GM10248 (cell line): ENCODE measurements around the gene WWP2.
"Not testable (repeated sequence)": the region's sequence is repeated elsewhere in the genome, so short reads cannot be mapped to it uniquely, and the experiment has no call there.

ENCODE experiments used
- CTCF ChIA-PET: fragments of 300-600 bp; sonication (Branson Sonifier 250); formaldehyde crosslinking; extraction: SDS; loops from one replicate; lab custom pipeline; 2021; ENCODE audit warnings: antibody characterized with exemption; lab: Yijun Ruan, JAX
- POLR2A ChIA-PET: fragments of 350-650 bp; sonication (Branson Sonifier 250); formaldehyde crosslinking; extraction: SDS; loops from one replicate; lab custom pipeline; 2020; ENCODE audit warnings: antibody characterized with exemption; lab: Yijun Ruan, JAX
- DNase-seq: peaks from one replicate; pipeline ENCODE4 v3.0.0; 2012; ENCODE audit errors: extremely low spot score
- TF ChIP-seq, protein P1 (sequence below): IDR thresholded peaks from 2 replicates; pipeline ENCODE4 v1.5.1; 2012; ENCODE audit warnings: mild to moderate bottlenecking, low read depth; ENCODE audit errors: extremely low read depth, missing control alignments, control extremely low read depth

The WWP2 gene

GRCh38 chr16:69781118-69781517, 19.0 kb downstream of the WWP2 start:
- no peak for DNase-seq
- ChIA-PET POLR2A (no interaction called here), CTCF (no interaction called here)
- TF ChIP-seq, protein P1, sequence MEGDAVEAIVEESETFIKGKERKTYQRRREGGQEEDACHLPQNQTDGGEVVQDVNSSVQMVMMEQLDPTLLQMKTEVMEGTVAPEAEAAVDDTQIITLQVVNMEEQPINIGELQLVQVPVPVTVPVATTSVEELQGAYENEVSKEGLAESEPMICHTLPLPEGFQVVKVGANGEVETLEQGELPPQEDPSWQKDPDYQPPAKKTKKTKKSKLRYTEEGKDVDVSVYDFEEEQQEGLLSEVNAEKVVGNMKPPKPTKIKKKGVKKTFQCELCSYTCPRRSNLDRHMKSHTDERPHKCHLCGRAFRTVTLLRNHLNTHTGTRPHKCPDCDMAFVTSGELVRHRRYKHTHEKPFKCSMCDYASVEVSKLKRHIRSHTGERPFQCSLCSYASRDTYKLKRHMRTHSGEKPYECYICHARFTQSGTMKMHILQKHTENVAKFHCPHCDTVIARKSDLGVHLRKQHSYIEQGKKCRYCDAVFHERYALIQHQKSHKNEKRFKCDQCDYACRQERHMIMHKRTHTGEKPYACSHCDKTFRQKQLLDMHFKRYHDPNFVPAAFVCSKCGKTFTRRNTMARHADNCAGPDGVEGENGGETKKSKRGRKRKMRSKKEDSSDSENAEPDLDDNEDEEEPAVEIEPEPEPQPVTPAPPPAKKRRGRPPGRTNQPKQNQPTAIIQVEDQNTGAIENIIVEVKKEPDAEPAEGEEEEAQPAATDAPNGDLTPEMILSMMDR = no peak

DNA sequence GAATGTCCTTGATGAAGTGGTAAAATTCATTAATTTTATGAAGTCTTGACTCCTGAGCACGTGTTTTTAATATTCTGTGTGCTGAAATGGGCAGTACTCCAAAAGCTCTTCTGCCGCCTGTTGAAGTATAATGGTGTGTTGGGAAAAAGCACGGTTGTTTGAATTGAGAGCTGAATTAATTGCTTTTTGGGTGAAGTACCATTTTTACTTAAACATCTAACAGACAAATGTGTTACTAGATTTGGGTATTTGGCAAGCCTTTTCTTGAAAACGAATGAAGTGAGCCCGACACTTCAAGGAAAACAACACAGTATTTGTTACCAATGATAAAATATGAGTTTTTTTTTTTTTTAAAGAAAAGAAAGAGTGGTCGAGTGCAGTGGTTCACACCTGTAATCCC, 22.5 kb downstream of the WWP2 start:
- DNase-seq = no peak
- CTCF ChIA-PET = interaction anchor here (1.2 to 1.7 kb wide), 2 partner anchors 13 kb away, joined by 3 to 5 read pairs; no protein-coding TSS in a partner anchor
- TF ChIP-seq, protein P1 = no peak
- POLR2A ChIA-PET = no interaction called here

GRCh38 chr16:69787883-69788282, 25.8 kb downstream of the WWP2 start:
- ChIA-PET CTCF (interaction anchor here (0.8 to 2.4 kb wide), 3 partner anchors 8 to 142 kb away, joined by 3 to 18 read pairs (median 7); no protein-coding TSS in a partner anchor), POLR2A (no interaction called here)
- DNase-seq = no peak
- TF ChIP-seq, protein P1 = no peak

DNA sequence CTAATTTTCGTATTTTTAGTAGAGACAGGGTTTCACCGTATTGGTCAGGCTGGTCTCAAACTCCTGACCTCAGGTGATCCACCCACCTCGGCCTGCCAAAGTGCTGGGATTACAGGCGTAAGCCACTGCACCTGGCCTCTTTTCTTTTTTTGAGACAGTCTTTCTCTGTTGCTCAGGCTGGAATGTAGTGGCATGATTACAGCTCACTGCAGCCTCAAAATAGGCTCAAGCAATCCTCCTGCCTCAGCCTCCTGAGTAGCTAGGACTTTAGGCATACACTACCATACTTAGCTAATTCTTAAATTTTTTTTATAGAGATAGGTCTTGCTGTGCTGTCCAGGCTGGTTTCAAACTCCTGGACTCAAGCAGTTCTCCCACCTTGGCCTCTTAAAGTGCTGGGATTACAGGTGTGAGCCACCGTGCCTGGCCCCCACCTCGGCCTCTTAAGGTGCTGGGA, 29.3 kb downstream of the WWP2 start:
- CTCF ChIA-PET = interaction anchor here (1.5 to 1.9 kb wide), 2 partner anchors 13 to 139 kb away, joined by 3 to 8 read pairs; no protein-coding TSS in a partner anchor
- not testable (repeated sequence) for DNase-seq

GRCh38 chr16:69793526-69793925, 31.4 kb downstream of the WWP2 start:
- TF ChIP-seq, protein P1 = no peak
- ChIA-PET POLR2A (no interaction called here), CTCF (interaction anchor here (0.7 to 8.0 kb wide), 5 partner anchors 11 to 137 kb away, joined by 3 to 98 read pairs (median 4); no protein-coding TSS in a partner anchor)
- DNase-seq = no peak

More for the DNA sequence above, 29.3 kb downstream of the WWP2 start:
- POLR2A ChIA-PET = not testable (repeated sequence)

GRCh38 chr16:69794486-69794885, 32.4 kb downstream of the WWP2 start:
- POLR2A ChIA-PET = no interaction called here
- DNase-seq = no peak
- TF ChIP-seq, protein P1 = no peak
- CTCF ChIA-PET = interaction anchor here (1.2 to 8.0 kb wide), 6 partner anchors 12 to 136 kb away, joined by 3 to 98 read pairs (median 8); no protein-coding TSS in a partner anchor
